HG02885 (cell line): ENCODE results near the gene ALOX12.

ENCODE experiments used
- ATAC-seq: cut with Tn5 transposase; IDR thresholded peaks from one replicate; pipeline ENCODE4 v1.9.1; 2021; ENCODE audit warnings: mild to moderate bottlenecking; ENCODE audit not compliant: unreplicated experiment, poor library complexity

ALOX12 gene

GRCh38 chr17:7001318-7001961 lies 5.6 kb downstream of the ALOX12 start:
- no peak for ATAC-seq

DNA sequence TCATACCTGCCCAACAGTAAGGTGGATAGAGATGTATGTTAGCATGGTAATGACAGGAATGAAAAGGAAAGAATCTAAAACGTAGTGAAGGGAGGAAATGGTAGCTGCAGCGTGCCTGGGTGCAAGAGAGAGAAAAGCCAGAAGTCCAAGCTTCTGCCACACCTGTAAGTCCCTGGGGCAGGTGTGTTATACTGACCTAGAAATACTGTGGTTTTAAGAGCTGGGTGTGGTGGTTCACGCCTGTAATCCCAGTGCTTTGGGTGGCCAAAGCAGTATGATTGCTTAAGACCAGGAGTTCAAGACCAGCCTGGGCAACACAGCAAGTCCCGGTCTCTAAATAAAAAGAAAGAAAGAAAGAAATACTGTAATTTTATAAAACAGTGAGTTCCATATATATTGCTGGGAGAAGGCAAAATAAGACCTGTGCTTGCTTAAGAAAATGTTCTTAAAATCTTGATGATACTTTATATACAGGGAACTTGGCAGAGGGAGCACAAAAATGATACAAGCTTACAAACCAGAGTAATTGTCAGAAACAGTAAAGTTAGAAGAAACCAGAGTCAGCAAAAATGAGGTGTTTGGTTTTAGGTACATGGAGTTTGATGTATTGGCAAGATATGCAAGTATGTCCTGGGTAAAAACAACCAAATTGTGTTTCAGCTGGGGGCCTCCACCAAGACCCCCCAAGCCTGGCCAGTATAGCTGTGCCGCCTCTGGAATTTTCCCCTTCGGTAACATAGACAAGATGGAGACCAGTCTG lies 6.6 kb downstream of the ALOX12 start:
- ATAC-seq = no peak

DNA sequence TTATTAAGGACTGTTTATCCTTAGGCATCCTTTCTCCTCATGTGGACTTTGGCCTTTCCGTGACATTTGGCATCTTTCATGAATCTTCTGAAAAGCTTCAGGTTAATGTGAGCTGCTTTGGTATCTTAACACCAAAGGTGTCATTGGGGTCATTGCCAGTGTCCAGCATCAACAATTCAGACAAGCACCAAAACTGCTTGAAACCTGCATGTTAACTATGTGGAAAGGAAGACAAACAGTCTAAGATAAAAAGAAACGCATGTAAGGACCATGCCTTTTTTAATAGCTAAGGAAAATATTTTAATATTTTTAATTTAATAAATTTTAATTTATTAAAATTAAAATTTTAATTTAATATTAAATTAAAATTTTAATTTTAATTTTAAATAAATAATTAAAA lies 7.9 kb downstream of the ALOX12 start:
- no peak for ATAC-seq

DNA sequence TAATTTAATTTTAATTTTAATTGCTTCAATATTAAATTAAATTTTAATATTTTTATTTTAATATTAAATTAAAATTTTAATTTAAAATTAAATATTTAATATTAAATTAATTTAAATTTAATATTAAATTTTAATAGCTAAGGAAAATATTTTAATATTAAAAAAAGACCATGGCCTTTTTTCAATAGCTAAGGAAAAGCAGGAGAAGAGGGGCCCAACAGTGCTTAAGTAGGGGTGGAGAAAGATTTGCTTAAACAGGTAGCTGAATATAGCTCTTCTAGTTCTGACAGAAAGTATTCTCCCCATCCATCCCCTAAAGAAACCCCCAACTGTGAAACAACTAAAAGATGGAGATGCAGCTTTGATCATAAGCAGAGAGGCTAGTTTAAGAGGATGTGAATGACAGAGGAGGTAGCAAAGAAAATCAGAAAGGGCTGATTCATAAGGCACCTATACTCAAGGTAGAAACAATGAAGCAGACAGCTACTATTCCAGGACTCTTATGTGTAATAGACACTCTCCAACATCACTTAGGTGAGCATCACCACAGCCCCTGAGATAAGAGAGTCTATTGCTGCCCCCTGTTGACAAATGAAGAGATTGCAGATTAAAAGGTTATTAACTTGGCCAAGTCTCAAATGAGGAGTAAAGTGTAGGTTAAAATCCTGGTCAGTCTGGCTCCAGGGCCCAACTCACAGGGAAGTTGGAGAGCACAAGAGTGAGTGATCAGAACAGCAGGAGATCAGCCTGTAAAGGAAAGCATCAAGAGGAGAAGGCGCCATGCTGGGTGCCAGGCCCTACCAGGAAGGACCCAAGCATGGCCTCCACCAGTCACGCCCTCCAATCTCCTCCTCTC lies 8.8 kb downstream of the ALOX12 start:
- no peak for ATAC-seq

GRCh38 chr17:7005716-7006115 lies 9.9 kb downstream of the ALOX12 start:
- ATAC-seq = no peak

DNA sequence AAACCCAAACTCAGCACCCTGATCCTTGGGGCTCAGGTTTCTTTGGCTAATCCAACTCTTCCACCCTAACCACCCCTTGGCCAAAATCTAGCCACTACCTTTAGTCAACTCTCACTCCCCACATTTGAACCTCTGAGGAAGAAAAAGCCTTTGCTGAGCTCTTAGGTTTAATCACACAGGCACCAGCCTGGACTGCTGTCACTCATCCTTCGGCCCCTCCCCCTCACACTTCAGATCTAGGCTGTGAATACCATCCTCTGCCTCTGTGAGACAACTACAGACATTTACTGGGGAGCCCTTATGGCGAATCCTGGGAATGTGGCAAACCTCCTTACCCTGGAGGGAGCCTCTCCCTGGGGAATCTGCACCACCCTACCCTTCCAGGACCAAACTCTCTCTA lies 11.3 kb downstream of the ALOX12 start:
- ATAC-seq = no peak

- ATAC-seq = no peak
Observed at GRCh38 chr17:7010523-7010922, 14.7 kb downstream of the ALOX12 start.

DNA sequence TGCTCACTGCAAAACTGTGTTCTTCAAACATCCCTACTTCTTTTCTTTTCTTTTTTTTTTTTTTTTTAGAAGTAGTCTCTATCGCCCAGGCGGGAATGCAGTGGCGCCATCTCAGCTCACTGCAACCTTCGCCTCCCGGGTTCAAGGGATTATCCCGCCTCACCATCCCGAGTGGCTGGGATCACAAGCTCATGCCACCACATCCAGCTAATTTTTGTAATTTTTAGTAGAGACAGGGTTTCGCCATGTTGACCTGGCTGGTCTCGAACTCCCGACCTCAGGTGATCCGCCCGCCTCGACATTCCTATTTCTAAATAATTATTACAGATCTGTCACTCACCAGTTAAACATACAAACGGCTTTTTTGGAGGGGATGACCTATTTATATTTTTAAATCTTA lies 15.6 kb downstream of the ALOX12 start:
- ATAC-seq = no peak

- no peak for ATAC-seq
Observed at GRCh38 chr17:7011942-7012254, 16.0 kb downstream of the ALOX12 start.

DNA sequence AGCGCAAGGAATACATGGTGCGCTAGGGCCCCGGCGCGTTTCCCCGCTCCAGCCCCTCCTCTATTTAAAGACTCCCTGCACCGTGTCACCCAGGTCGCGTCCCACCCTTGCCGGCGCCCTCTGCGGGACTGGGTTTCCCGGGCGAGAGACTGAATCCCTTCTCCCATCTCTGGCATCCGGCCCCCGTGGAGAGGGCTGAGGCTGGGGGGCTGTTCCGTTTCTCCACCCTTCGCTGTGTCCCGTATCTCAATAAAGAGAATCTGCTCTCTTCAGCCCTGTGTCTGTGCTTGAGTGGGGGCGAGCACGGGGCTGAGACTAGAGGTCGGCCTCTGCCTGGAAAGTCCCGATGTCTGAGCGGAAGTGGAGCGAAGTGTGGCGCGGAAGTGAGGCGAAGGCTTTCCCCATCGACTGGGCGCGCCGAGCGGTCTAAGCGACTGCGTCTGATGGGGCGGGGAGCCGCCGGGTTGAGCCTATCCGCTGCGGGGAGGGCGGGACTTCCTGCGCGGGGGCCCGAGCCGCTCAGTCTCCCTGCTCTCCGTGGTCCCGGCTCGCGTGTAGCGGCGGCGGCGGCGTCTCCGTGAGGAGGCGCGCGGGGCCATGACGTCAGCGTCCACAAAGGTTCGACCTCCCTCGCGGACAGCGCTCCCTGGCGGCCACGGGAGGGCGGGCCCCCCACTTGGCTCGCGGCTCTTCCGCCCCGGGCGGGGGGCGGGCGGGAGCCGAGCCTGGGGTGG lies 18.6 kb downstream of the ALOX12 start:
- ATAC-seq = peak; percentile 83

GRCh38 chr17:7014995-7015958 lies 19.4 kb downstream of the ALOX12 start:
- peak; percentile 13 for ATAC-seq

DNA sequence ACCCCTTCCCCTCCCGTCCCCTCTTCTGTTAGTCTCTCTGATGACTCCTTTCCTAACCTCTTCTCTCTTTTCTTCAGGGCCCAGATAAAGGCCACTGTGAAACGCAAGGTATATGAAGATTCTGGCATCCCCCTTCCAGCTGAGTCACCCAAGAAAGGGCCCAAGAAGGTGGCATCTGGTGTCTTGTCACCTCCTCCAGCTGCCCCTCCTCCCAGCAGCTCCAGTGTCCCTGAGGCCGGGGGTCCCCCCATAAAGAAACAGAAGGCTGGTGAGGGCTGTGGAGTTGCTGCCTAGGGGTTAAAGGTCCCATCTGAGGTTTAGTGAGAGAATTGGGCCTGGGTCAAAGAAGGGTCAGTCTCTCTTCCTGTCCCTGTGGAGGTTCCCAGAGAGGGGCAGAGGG lies 20.6 kb downstream of the ALOX12 start:
- ATAC-seq = no peak

- no peak for ATAC-seq
Observed at GRCh38 chr17:7016886-7017826, 21.3 kb downstream of the ALOX12 start.

- no peak for ATAC-seq
Observed at GRCh38 chr17:7017827-7018200, 22.0 kb downstream of the ALOX12 start.

GRCh38 chr17:7018331-7018964 lies 22.6 kb downstream of the ALOX12 start:
- no peak for ATAC-seq

DNA sequence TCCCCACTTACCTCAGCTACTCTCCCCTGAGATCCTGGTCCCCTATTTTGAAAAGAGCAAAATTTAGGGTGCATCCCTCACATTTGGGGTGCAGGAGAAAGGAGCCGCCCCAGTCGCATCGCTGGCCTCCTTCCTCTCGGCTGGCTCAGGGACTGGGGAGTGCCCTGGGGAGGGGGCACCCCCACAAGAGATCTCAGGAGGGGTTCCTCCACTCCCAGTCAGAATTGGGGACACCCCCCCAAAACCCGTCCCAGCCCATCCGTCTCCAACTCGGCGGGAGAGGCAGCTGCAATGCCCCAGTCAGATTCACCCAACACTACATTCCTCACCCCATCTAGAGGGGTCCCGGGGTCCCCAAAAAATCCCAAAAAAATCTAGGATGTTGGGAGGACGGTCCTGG lies 23.5 kb downstream of the ALOX12 start:
- ATAC-seq = no peak

DNA sequence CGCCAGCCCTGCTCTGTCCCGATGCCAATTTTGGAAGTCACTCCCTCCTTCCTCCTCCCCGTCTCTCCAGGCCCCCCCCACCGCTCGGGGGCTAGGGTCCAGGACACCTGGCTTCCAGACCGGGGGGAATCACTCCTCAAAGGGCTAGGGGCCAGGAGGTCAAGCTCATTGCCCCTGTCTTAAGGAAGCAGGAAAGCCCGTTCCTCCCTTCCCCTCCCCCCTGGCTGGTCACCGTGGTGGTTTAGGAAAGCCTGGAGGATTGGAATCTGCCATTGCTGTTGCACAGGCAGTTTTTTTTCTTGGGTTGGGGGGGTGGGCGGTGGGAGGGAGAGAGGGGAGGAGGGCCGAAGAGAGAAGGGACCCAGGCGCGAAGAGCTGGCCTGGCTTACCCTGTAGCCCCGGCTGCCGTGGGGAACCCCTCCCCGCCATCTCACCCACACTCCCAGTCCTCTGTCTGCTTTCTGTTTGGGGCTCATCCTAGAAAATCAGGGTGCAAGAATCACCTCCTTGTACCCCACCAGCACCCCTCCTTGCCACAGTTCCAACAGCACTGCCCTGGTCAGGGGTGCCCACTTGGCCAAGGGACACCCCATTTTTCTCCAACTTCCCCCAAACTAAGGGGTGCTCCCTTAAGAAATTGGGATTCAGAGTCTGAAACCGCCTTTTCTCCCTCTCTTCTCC lies 24.1 kb downstream of the ALOX12 start:
- ATAC-seq = no peak
